IPS-NIHi11 (cell line): ENCODE results near the gene PARL.
A peak's percentile ranks its signal among the peaks of the same experiment; 100 is the strongest.
"Not testable (repeated sequence)": the region's sequence is repeated elsewhere in the genome, so short reads cannot be mapped to it uniquely, and the experiment has no call there.

Experiments used
- DNase-seq: peaks from one replicate; pipeline ENCODE4 v3.0.0; 2012; ENCODE audit warnings: mixed read lengths, low spot score

The PARL gene

DNA sequence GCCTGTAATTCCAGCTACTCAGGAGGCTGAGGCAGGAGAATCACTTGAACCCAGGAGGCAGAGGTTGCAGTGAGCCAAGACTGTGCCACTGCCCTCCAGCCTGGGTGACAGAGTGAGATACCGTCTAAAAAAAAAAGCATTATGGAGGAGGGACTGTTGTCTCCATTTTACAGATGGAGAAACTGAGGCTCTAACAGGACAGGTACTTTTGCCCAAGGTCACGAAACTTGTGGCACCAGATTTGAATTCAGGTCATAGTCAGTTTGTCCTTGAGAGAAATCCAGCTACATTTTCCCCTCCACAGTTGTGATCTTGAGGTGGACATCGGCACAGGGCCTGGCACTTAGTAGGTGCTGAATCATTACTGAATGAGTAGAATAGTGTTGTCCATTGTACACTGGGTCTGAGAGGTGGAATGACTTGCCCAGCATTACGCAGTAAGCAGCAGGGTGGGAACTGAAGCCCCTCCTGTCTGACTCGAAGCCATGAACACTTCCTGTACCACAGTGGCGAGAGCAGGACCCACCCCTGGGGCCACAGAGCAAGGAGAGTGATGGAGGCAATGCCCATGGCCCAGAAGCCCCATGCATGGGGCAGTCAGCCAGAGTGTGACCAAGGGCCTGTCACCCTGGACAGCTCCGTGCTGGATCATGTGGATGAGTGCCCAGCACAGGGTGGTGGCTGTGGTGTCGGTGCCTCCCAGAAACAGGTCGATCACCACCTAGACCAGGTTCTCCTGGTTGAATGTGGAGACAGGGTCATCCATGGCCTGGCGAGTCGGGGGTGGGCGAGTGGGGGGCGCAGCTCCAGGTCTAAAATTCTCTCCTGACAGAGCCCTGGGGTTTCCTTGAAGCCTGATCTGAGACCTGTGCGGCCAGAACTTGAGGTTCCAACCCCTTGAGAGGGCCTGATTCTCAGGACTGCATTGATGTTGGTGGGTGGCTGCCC lies 20.4 kb upstream of the PARL start:
- peak; percentile 62 for DNase-seq

DNA sequence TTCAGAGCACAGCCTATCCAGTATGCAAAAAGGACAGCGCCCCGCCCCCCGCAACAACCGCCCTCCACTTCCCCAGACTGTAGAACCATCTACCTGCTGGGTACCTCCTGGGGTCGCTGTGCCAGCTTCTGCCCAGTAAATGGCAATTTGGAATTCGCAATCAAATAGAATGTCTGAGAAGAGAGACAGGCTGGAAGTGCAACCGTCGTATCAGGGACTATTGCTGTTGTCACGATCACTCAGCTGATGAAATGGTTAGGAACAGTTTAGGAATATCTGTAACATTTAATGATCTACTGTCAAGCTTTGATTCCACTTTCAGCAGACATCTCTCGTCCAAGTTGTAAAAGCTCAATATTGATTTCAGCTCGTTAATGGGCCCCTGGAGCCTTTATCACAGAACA lies 13.3 kb upstream of the PARL start:
- DNase-seq, result no peak

DNA sequence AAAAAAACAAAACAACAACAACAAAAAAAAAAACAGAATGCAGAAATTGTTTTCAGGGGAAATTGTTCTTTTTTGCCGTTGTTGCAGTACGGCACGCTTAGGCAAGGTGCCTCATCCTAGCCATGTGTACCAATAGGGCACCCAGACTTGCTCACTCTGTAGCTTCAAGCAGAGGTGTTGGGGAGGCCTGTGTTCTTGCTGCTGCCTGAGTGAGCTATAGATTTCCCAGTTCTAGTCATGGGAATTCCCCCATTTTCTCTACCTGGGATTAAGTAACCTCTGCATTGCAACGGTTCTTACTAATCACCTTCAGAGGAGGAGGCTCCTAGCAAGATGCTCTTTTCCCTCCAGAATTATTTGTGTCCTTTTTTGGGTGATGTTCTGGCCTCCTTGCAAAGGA lies 12.9 kb upstream of the PARL start:
- DNase-seq, result no peak

DNA sequence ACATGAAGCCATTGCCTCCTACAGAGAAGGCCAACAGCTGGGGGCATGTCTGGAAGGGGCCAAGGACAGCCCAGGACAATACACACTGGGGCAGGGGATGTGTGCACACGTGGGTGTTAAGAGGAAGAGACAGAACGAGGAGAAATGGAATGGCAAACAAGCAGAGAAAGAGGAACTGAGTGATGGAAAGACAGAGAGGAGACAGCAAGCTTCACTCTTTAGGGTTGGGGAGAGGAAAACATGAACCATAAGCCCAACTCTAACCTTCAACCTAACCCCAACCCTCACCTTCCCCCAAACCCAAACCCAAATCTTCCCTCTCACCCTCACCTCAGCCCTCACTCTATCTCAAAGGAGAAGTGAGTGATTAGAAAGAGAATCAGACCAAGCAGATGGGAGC lies 11.9 kb upstream of the PARL start:
- DNase-seq, result no peak

DNA sequence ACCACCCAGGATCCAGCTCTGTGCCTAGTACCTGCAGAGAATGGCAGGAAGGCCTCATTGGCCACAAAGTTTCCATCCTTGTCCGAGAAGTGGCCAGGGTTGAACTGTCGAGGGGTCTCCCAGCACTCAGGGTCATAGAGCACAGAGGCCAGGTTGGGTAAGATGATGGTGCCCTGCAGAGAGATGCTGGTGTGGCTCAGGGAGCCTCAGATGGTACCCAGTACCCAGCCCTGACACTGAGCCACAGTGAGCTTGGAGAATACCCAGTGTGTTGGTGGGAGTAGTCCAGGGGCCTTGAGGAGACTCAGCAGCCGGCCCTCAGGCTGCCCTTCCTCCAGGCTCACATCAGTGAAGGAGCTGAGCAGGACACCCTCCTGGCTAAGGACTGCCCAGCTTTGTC lies 11.5 kb upstream of the PARL start:
- DNase-seq, result no peak

DNA sequence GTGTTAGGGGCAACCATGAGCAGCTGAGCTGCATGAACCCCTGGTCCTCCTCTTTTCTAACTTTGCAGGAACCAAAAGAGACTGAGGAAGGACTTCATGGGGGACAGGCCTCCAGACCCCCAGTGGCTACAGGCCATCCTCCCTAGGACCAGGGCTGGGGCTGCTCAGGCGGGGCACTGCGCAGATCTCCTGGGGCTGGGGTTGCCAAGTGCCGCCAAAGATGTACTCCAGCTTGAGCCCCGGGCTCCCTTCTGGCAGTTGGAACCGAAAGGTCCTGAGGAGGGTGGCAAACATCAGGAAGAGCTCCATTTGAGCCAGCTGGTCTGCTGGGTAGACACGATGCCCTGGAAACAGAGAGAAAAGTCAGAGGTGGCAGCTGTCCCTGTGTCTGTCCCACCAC lies 11.1 kb upstream of the PARL start:
- DNase-seq, result no peak

DNA sequence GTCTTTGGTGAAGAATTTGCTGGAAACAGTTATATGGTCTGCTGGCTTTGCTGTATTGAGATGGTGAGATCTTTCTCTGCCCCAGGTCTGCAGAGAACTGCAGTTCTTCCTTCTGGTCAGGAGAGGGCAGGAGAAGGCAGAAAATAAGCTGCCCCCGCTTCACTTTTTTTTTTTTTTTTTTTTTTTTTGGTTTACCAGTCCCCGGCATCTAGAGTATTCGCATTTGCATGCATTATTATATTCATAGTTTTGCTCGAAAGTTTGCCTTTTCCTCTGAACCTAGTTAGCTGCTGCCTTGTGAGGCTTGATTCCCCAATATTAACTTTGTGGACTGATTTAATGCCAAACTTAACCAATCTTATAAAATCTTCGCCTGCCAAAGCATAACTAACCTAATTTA lies 10.6 kb upstream of the PARL start:
- peak; percentile 88 for DNase-seq

DNA sequence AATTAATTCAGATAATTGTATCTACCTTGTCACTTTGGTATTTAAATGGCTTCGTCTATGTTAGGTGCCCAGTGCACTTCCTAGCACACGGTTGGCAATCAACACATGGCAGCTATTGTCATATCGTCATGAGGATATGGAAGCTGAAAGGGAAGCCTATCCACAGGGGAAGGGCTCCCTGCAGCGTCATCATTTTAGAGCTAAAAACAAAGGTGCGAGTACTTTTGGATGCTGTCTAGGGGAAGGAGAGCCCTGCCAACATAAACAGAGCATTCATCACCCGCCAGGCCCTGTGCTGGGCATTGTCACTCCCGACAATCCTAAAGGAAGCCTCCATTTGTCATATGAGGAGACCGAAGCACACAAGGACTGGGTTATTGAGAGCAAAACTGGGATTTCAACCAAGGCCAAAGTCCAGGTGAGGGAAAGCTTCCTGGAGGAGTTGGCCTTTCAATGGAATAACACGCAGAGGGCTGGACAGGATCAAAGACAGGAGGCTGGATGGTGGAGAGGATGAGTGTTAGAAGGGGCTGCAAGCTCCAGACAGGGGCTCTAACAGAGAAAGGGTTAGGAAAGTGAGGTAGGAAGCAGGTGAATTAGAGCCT lies 8.0 kb upstream of the PARL start:
- DNase-seq, result no peak

DNA sequence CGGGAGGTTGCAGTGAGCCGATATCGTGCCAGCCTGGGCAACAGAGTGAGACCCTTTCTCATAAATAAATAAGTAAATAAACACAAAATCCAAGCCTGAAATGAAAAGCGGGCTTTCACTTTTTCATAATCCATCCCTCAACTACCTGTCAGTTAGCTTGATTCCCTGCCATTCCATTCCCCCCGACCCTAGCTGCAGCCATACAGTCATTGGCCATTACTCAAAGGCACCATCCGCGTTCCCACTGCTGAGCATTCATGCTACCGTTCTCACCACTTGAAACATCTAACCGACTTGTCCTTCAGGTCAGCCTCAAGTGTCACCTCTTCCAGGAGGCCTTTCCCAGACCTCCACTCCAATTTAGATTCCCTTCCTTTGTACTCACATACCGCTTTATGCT lies 1.1 kb upstream of the PARL start:
- DNase-seq, result no peak

DNA sequence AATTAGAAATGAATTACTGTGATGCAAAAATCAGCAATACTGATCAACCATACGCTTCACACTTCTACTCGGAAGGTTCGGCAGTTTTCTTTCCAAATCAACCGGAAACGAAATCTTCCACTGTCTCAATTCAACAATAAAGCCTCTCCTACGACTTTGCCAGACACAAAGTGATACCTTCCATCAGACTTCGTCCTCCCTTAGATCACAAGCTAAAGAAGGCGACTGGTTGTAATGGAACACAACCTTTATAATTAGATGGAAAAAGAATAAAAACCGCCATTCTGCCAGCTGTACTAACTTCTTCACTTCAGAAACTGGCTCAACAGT lies 618 bp downstream of the PARL start:
- DNase-seq, result no peak

DNA sequence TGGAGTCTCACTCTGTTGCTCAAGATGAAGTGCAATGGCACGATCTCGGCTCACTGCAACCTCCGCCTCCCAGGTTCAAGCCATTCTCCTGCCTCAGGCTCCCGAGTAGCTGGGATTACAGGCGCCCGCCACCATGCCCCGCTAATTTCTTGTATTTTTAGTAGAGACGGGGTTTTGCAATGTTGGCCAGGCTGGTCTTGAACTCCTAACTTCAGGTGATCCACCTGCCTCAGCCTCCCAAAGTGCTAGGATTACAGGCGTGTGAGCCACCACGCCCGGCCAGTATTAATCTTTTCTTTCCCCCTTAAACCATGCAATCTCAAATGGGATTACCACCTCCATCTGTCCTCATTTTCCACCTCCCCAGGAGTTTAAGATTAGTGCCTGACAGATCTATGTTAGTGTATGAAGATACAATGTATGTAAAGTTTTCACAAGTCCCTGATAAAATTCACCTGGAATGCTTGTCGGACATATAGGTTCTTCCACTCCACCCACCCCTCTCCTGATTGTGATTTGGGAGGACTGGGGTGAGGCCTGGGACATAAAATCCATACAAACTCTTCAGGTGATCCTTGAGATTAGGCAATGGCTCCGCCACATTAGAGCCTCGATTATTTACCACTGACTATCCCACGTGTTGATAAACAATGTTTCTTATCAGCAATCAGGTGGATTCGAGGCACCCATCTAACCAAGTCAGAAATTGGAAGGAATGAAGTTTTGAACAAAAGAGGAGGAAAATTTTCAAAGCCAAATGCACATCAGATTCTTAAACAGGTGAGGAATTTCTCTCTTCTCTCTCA lies 1.2 kb downstream of the PARL start:
- DNase-seq, result no peak

DNA sequence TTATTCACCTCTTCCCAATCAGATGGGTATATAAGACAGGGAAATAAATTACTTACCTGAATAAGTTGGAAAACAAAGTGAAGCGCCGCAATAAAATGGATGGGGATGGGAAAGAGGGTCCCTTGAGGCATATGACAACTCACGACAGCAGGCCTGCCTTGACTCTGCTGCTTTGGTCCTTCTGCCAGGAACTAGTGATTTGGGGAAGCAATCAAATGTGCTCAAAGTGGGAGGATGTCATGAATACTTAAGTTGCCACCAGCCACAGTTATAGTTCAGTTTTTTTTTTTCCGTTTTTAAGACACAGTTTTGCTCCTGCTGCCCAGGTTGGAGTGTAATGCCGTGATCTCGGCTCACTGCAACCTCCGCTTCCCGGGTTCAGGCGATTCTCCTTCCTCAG lies 4.6 kb downstream of the PARL start:
- no peak for DNase-seq

DNA sequence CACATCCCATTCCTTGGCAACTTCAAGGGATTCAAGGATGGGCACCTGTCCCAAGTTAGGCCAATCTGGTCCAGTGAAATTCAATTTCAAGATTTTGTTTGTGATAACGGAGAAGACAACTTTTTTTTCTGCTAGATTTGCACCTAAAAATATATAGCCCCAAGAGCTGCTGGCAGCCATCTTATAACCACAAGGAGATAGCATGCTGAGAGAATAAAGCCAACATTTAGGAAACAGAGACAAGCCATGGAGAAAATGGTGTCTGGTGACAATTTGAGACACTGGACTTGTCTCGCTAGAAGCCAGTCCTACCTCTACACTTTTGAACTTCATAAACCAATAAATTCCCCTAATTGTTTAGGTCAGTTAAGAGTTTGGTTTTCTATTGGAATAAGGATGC lies 5.4 kb downstream of the PARL start:
- no peak for DNase-seq

DNA sequence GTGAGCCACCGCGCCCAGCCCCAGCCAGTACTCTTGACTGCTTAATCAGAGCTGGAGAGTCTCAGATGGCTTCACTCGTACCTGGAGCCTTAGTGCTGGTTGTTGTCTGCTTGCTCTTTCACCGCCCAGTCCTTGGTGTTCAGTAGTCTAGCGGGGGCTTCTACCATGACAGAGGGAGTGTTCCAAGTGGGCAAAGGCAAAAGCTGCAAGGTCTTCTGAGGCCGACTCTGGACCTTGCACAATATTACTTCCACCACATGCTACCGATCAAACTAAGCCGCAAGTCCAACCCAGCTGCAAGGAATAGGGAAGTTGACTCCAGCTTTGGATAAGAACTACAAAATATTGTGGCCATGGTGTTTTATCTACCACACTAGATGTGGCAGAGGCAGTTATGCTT lies 6.6 kb downstream of the PARL start:
- no peak for DNase-seq

DNA sequence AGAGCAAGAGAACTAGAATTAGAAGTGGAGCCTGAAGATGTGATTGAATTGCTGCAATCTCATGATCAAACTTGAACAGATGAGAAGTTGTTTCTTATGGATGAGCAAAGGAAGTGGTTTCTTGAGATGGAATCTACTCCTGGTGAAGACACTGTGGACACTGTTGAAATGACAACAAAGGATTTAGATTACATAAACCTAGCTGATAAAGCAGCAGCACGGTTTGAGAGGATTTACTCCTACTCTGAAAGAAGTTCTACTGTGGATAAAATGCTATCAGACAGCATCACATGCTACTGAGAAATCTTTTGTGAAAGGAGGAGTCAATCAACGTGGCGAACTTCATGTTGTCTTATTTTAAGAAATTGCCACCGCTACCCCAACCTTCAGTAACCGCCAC lies 7.5 kb downstream of the PARL start:
- DNase-seq, result not testable (repeated sequence)

DNA sequence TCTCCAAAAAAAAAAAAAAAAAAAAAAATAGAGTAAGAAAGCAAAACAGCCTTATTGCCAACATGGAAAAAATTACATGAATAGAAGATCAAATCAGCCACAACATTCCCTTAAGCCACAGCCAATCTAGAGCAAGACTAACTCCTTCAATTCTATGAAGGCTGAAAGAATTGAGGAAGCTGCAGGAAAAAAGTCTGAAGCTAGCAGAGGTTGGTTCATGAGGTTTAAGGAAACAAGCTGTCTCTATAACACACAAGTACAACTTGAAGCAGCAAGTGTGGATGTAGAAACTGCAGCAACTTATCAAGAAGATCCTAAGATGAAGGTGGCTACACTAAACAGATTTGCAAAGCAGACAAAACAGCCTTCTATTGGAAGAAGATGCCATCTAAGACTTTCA lies 9.3 kb downstream of the PARL start:
- no peak for DNase-seq

DNA sequence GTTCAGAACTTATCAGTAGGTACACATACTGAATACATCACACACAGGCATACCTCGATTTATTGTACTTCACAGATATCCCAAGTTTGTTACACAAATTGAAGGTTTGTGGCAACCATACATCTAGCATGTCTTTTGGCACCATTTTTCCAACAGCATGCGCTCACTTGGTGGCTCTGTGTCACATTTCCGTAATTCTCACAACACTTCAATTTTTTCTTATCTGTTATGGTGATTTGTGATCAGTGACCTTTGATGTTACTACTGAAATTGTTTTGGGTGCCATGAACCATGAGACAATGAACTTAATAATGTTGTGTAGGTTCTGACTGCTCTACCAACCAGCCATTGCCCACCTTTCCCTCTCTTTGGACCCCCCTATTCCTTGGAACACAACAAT lies 10.8 kb downstream of the PARL start:
- DNase-seq, result no peak

DNA sequence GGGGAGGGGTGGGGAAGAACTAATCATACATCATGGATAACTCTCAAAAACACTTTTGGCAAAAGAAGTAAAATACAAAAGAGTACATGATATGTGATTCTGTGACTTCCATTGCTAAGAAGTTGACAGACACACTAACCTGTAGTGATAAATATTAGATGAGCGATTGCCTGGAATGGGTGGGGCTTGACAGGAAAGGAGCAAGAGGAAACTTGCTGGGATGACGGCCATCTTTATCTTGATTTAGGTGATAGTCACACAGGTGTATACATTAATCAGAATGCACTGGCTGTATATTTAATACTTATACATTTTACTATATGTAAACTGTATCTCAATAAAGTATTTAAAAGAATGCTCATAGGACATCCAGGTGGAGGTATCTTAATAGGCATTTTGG lies 13.1 kb downstream of the PARL start:
- no peak for DNase-seq

DNA sequence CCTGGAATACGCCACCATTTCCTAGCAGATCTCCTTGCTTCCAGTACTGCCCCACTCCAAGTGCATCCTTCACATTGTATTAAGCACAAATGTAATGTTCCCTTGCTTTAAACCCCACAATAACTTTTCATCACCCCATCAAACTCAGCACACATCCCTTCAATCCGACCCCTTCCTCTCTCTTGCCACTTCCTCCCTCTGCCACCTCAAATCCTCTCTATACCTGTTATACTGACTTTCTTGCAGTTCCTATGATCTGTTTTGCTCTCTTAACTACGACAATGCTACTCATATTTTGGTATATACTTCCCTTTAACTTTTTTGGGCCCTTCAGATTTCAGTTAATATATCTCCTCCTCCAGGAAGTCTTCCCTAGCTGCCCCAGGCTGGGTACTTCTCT lies 14.1 kb downstream of the PARL start:
- DNase-seq, result no peak

DNA sequence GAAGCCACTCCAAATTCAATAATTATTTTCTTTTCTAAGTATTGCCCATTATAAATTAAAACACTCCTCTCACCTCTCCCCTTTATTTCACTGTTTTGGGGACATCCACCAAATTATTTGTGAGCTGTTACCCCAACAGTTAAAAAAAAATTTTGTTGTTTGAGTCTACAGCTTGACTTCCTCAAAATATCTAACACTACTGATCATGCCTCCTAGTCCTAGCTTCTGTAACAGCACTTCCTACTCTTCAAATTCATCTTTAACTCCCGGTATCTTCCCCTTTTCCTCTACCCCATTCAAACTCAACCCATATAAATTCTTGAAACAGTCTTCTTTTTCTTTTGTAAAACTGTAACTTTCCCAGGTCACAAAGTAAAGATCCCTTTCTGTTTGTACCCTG lies 15.9 kb downstream of the PARL start:
- DNase-seq, result no peak

DNA sequence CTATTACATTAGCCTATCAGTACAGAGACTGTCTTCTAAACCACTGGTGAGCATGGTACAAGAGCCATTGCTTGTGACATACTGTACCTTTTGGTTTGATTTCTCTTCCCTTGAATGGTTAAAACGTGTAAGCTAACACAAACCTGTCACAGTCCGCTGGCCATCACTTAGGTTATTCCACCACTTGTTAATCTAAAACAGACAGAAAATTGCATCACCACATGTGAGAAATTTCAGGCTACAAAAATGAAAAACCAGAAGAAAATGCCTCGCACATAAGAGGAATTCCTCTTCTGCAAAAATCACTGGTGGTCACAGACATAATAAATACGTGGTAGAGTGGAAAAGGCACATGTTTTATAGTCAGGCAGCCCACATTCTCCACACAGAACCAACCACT lies 22.1 kb downstream of the PARL start:
- DNase-seq, result no peak

DNA sequence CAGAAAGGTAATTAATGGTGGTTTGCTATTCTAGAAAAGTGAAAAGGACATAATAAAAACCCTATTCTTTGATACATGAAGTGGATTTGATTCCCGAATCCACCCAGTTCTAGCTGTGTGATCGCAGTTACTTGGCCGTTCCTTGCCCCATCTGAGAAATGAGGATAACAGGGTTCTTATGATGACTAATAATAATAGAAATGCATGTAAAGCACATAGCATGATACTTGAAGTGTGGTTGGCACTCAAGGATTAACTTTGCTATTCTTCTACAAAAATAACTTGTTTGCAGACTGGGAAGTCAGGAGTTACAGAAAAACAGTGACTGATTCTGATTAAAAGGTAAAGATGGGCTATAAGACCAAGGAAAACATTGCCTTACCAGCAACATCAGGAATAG lies 26.8 kb downstream of the PARL start:
- no peak for DNase-seq
